ENCODE measurements around the gene ABHD1.

GRCh38 chr2:27080140-27080469 lies 43.5 kb upstream of the ABHD1 start:
- TF ChIP-seq CTCF (IDR thresholded peaks at IDR 0.05; ENCODE audit: poor library complexity, severe bottlenecking) (no peak), MXI1 (conservative IDR thresholded peaks at IDR 0.05; ENCODE audit: poor library complexity, severe bottlenecking) (no peak), EP300 (conservative IDR thresholded peaks at IDR 0.05; ENCODE audit: poor library complexity, severe bottlenecking) (no peak), SMC3 (conservative IDR thresholded peaks at IDR 0.05; ENCODE audit: poor library complexity) (no peak), RAD21 (conservative IDR thresholded peaks at IDR 0.05) (no peak), REST (IDR thresholded peaks at IDR 0.05; ENCODE audit: borderline replicate concordance) (no peak)

Data from neural cell (in vitro differentiated cells).